Measurements from ENCODE around the gene FMO4.

FMO4 gene

GRCh38 chr1:171279678-171280077 is 34.3 kb upstream of the FMO4 start:
- peaks cover 10% of the 10 kb centered on the region for H3K4me1 ChIP-seq (ENCODE audit: control insufficient read depth, low read length)

GRCh38 chr1:171280599-171280998 is 33.4 kb upstream of the FMO4 start:
- no peaks in the 10 kb centered on the region for H3F3A ChIP-seq (ENCODE audit: control insufficient read depth, insufficient read depth)
- H3K36me3 ChIP-seq (ENCODE audit: control insufficient read depth, low read length) = no peaks in the 10 kb centered on the region
- no peak overlapping the region for H3K4me2 ChIP-seq (ENCODE audit: low read length)
- H3K27me3 ChIP-seq (ENCODE audit: control insufficient read depth, low read length) = no peaks in the 10 kb centered on the region
- H4K20me1 ChIP-seq (ENCODE audit: control insufficient read depth, insufficient read depth, low read depth, low read length) = no peaks in the 10 kb centered on the region
- H3K9me3 ChIP-seq (ENCODE audit: control insufficient read depth, insufficient read depth, low read length) = no peaks in the 10 kb centered on the region
- H3K27ac ChIP-seq (ENCODE audit: low read depth, low read length) = no peak overlapping the region
- TF ChIP-seq EZH2phosphoT487 (IDR thresholded peaks at IDR 0.05; ENCODE audit: borderline replicate concordance, low read length) (no peak), CTCF (IDR thresholded peaks at IDR 0.05; ENCODE audit: low read depth, low read length, poor library complexity, severe bottlenecking) (no peak)
- no peak overlapping the region for H3K4me3 ChIP-seq (ENCODE audit: low read length)
- peaks cover 10% of the 10 kb centered on the region for H3K4me1 ChIP-seq (ENCODE audit: control insufficient read depth, low read length)
- H3K79me2 ChIP-seq (ENCODE audit: control insufficient read depth, low read length) = no peaks in the 10 kb centered on the region
- no peaks in the 10 kb centered on the region for H3K9me2 ChIP-seq (replicated peaks; ENCODE audit: control insufficient read depth, low read length)

More at GRCh38 chr1:171279678-171280077, 34.3 kb upstream of the FMO4 start:
- no peaks in the 10 kb centered on the region for H3K9me3 ChIP-seq (ENCODE audit: control insufficient read depth, insufficient read depth, low read length)
- no peaks in the 10 kb centered on the region for H3K27me3 ChIP-seq (ENCODE audit: control insufficient read depth, low read length)
- no peak for TF ChIP-seq CTCF (IDR thresholded peaks at IDR 0.05; ENCODE audit: low read depth, low read length, poor library complexity, severe bottlenecking)
- no peak for TF ChIP-seq EZH2phosphoT487 (IDR thresholded peaks at IDR 0.05; ENCODE audit: borderline replicate concordance, low read length)
- no peaks in the 10 kb centered on the region for H3K79me2 ChIP-seq (ENCODE audit: control insufficient read depth, low read length)
- no peak overlapping the region for H3K4me2 ChIP-seq (ENCODE audit: low read length)
- H3F3A ChIP-seq (ENCODE audit: control insufficient read depth, insufficient read depth) = no peaks in the 10 kb centered on the region
- H3K27ac ChIP-seq (ENCODE audit: low read depth, low read length) = no peak overlapping the region
- H3K4me3 ChIP-seq (ENCODE audit: low read length) = no peak overlapping the region
- no peaks in the 10 kb centered on the region for H4K20me1 ChIP-seq (ENCODE audit: control insufficient read depth, insufficient read depth, low read depth, low read length)
- no peaks in the 10 kb centered on the region for H3K36me3 ChIP-seq (ENCODE audit: control insufficient read depth, low read length)
- no peaks in the 10 kb centered on the region for H3K9me2 ChIP-seq (replicated peaks; ENCODE audit: control insufficient read depth, low read length)

GRCh38 chr1:171286032-171286705 is 27.8 kb upstream of the FMO4 start:
- no peaks in the 10 kb centered on the region for H3K36me3 ChIP-seq (ENCODE audit: control insufficient read depth, low read length)
- H3K27me3 ChIP-seq (ENCODE audit: control insufficient read depth, low read length) = no peaks in the 10 kb centered on the region
- no peaks in the 10 kb centered on the region; the same call in 1 of the 2 replicates for H3K4me1 ChIP-seq (ENCODE audit: control insufficient read depth, low read length)
- TF ChIP-seq EZH2phosphoT487 (IDR thresholded peaks at IDR 0.05; ENCODE audit: borderline replicate concordance, low read length) = no peak
- no peak for TF ChIP-seq CTCF (IDR thresholded peaks at IDR 0.05; ENCODE audit: low read depth, low read length, poor library complexity, severe bottlenecking)
- no peak overlapping the region for H3K4me2 ChIP-seq (ENCODE audit: low read length)
- H3F3A ChIP-seq (ENCODE audit: control insufficient read depth, insufficient read depth) = no peaks in the 10 kb centered on the region
- no peak overlapping the region for H3K4me3 ChIP-seq (ENCODE audit: low read length)
- H3K27ac ChIP-seq (ENCODE audit: low read depth, low read length) = no peak overlapping the region
- H3K79me2 ChIP-seq (ENCODE audit: control insufficient read depth, low read length) = no peaks in the 10 kb centered on the region
- no peaks in the 10 kb centered on the region for H4K20me1 ChIP-seq (ENCODE audit: control insufficient read depth, insufficient read depth, low read depth, low read length)
- no peaks in the 10 kb centered on the region for H3K9me2 ChIP-seq (replicated peaks; ENCODE audit: control insufficient read depth, low read length)
- no peaks in the 10 kb centered on the region for H3K9me3 ChIP-seq (ENCODE audit: control insufficient read depth, insufficient read depth, low read length)

All from DOHH2 (cell line).